Hematopoietic multipotent progenitor cell treated with erythropoietin and hydrocortisone succinate and interleukin-3 and kit ligand, for 17 days (in vitro differentiated cells): ENCODE results near the gene TNFRSF4.

Source experiments
- DNase-seq: peaks from one replicate; pipeline ENCODE4 v3.0.0-alpha.2; 2015; ENCODE audit warnings: low spot score

The TNFRSF4 gene

GRCh38 chr1:1217621-1218523, 3.9 kb upstream of the TNFRSF4 start:
- DNase-seq: no peak

GRCh38 chr1:1216770-1217620, 3.0 kb upstream of the TNFRSF4 start:
- no peak for DNase-seq

- DNase-seq: no peak
These were observed 2.1 kb upstream of the TNFRSF4 start for GRCh38 chr1:1215881-1216605.

GRCh38 chr1:1215080-1215676, 1.2 kb upstream of the TNFRSF4 start:
- no peak for DNase-seq

GRCh38 chr1:1212780-1213344, 1.1 kb downstream of the TNFRSF4 start:
- no peak for DNase-seq

- DNase-seq: no peak
These were observed 2.2 kb downstream of the TNFRSF4 start for GRCh38 chr1:1211541-1212441.

GRCh38 chr1:1210726-1211540, 3.0 kb downstream of the TNFRSF4 start:
- no peak for DNase-seq

GRCh38 chr1:1208713-1209433, 5.1 kb downstream of the TNFRSF4 start:
- no peak for DNase-seq

- DNase-seq: no peak
These were observed 6.4 kb downstream of the TNFRSF4 start for GRCh38 chr1:1207571-1207892.

GRCh38 chr1:1206966-1207531, 6.9 kb downstream of the TNFRSF4 start:
- DNase-seq: no peak

GRCh38 chr1:1206376-1206965, 7.5 kb downstream of the TNFRSF4 start, which contains the start of gene TNFRSF18:
TSS of gene TNFRSF18 (minus strand) at chr1:1206592. CDS start at chr1:1206571, 21 bp downstream.
- no peak for DNase-seq

- DNase-seq: no peak
These were observed 8.1 kb downstream of the TNFRSF4 start for GRCh38 chr1:1205769-1206375.

GRCh38 chr1:1204998-1205768, 8.8 kb downstream of the TNFRSF4 start:
- DNase-seq: no peak

- DNase-seq: no peak
These were observed 9.5 kb downstream of the TNFRSF4 start for GRCh38 chr1:1204425-1204920.

- no peak for DNase-seq
These were observed 10.2 kb downstream of the TNFRSF4 start for GRCh38 chr1:1203561-1204424.
